ENCODE results near the gene RAB11FIP2. TPM values are rescaled to one million over a fixed set of nuclear protein-coding genes. Genes with fewer than 3 reads are reported as not detected.

RAB11FIP2 gene
- total RNA-seq, 2 experiments from 2014 or later: 6.6 to 9.7 TPM

DNA sequence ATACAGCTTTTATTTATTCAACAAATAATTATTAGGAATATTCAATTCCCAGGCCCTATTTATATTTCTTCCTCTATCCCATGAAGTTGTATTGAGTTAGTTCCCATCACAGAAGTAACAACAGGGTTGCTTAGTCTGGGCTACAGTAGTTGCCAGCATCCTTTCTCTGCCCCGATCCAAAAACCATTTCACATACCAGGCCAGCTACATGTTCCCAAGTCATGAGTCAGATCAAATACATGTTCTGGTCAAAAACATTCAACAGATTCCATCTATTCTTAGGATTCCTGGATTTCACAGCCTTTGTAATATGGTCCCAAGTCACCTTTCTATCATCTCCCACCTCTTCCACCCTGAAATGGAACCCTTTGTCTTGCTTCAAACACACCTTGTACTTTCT is 91.6 kb downstream of the RAB11FIP2 start:
- Mint-ChIP-seq H3K36me3 (ENCODE audit: low read depth) (no peaks in the 10 kb centered on the region), H3K27me3 (peaks cover 20% of the 10 kb centered on the region), H3K9me3 (no peaks in the 10 kb centered on the region), H3K27ac (no peak overlapping the region), H3K4me1 (ENCODE audit: low read depth) (no peaks in the 10 kb centered on the region), H3K4me3 (no peak overlapping the region)
- POLR2A ChIA-PET: no interaction called here
- CTCF ChIA-PET: no interaction called here
- intact Hi-C loops (cut with micrococcal nuclease): no loop called here
- DNase-seq (no peak), ATAC-seq (no peak)
- TF ChIP-seq, protein P1, sequence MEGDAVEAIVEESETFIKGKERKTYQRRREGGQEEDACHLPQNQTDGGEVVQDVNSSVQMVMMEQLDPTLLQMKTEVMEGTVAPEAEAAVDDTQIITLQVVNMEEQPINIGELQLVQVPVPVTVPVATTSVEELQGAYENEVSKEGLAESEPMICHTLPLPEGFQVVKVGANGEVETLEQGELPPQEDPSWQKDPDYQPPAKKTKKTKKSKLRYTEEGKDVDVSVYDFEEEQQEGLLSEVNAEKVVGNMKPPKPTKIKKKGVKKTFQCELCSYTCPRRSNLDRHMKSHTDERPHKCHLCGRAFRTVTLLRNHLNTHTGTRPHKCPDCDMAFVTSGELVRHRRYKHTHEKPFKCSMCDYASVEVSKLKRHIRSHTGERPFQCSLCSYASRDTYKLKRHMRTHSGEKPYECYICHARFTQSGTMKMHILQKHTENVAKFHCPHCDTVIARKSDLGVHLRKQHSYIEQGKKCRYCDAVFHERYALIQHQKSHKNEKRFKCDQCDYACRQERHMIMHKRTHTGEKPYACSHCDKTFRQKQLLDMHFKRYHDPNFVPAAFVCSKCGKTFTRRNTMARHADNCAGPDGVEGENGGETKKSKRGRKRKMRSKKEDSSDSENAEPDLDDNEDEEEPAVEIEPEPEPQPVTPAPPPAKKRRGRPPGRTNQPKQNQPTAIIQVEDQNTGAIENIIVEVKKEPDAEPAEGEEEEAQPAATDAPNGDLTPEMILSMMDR (IDR thresholded peaks at IDR 0.05): no peak

All from activated CD8-positive, alpha-beta T cell treated with anti-CD3 and anti-CD28 coated beads for 36 hours (primary cell).